ENCODE measurements around the gene CDK11A.
"Not testable (repeated sequence)": the region's sequence is repeated elsewhere in the genome, so short reads cannot be mapped to it uniquely, and the experiment has no call there.

The CDK11A gene

GRCh38 chr1:1753607-1754005 lies 29.4 kb upstream of the CDK11A start:
- DNase-seq = no peak

GRCh38 chr1:1752636-1753606 lies 28.8 kb upstream of the CDK11A start:
- DNase-seq = no peak

- DNase-seq = no peak
Measured at GRCh38 chr1:1752190-1752589, 28.0 kb upstream of the CDK11A start.

- DNase-seq = not testable (repeated sequence)
Measured at GRCh38 chr1:1749941-1750340, 25.8 kb upstream of the CDK11A start.

- DNase-seq = no peak
Measured at GRCh38 chr1:1748686-1749321, 24.6 kb upstream of the CDK11A start.

GRCh38 chr1:1746566-1746909 lies 22.4 kb upstream of the CDK11A start:
- not testable (repeated sequence) for DNase-seq

GRCh38 chr1:1745651-1746565 lies 21.8 kb upstream of the CDK11A start:
- peak; percentile 87 for DNase-seq

GRCh38 chr1:1742529-1742928 lies 18.4 kb upstream of the CDK11A start:
- DNase-seq = not testable (repeated sequence)

GRCh38 chr1:1741013-1741412 lies 16.9 kb upstream of the CDK11A start:
- DNase-seq = not testable (repeated sequence)

GRCh38 chr1:1738799-1739337 lies 14.7 kb upstream of the CDK11A start:
- not testable (repeated sequence) for DNase-seq

- not testable (repeated sequence) for DNase-seq
Measured at GRCh38 chr1:1737675-1738590, 13.8 kb upstream of the CDK11A start.

- no peak for DNase-seq
Measured at GRCh38 chr1:1732381-1732780, 8.2 kb upstream of the CDK11A start.

- DNase-seq = no peak
Measured at GRCh38 chr1:1730870-1731269, 6.7 kb upstream of the CDK11A start.

- not testable (repeated sequence) for DNase-seq
Measured at GRCh38 chr1:1730230-1730629, 6.1 kb upstream of the CDK11A start.

GRCh38 chr1:1729116-1729816 lies 5.1 kb upstream of the CDK11A start:
- not testable (repeated sequence) for DNase-seq

GRCh38 chr1:1728308-1729005 lies 4.3 kb upstream of the CDK11A start:
- not testable (repeated sequence) for DNase-seq

GRCh38 chr1:1727131-1727651 lies 3.0 kb upstream of the CDK11A start:
- DNase-seq = not testable (repeated sequence)

GRCh38 chr1:1726088-1726487 lies 1.9 kb upstream of the CDK11A start:
- DNase-seq = not testable (repeated sequence)

GRCh38 chr1:1721201-1721600 lies 3.0 kb downstream of the CDK11A start:
- no peak for DNase-seq
